Stimulated activated CD4-positive, alpha-beta T cell treated with anti-CD3 and anti-CD28 coated beads, Interleukin-15, amount 100 ng/mL, for 1 hour (primary cell): Measurements from ENCODE around the gene LBX2.

Experiments used
- DNase-seq, 2 donors: peaks; one replicate each; pipeline ENCODE4 v3.0.0-alpha.2; 2020; ENCODE audit warnings: low read depth in 1 of 2, low spot score in 1 of 2

LBX2 gene

GRCh38 chr2:74458132-74458937, 41.1 kb downstream of the LBX2 start, which contains the start of gene WBP1:
TSS of gene WBP1 (plus strand) at chr2:74458438. CDS start at chr2:74458603, 165 bp downstream.
- DNase-seq: peak; percentile 92 to 97

GRCh38 chr2:74457549-74458131, 41.8 kb downstream of the LBX2 start:
- peak; percentile 64 to 76 for DNase-seq

DNA sequence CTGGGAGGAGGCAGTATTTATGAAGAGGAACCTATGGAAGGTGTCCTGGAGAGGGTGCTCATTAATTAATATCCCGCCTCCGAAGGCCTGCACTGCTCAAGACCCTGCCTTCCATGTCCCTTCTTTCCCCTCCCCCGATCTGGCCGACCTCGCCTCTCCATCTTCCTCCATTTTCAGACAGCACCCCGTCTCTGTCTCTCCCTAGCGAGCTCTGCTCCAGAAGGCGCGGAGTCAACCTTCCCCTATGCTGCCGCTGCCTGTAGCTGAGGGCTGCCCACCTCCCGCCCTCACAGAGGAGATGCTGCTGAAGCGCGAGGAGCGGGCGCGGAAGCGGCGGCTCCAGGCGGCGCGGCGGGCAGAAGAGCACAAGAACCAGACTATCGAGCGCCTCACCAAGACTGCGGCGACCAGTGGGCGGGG, 42.3 kb downstream of the LBX2 start:
- DNase-seq: no peak

DNA sequence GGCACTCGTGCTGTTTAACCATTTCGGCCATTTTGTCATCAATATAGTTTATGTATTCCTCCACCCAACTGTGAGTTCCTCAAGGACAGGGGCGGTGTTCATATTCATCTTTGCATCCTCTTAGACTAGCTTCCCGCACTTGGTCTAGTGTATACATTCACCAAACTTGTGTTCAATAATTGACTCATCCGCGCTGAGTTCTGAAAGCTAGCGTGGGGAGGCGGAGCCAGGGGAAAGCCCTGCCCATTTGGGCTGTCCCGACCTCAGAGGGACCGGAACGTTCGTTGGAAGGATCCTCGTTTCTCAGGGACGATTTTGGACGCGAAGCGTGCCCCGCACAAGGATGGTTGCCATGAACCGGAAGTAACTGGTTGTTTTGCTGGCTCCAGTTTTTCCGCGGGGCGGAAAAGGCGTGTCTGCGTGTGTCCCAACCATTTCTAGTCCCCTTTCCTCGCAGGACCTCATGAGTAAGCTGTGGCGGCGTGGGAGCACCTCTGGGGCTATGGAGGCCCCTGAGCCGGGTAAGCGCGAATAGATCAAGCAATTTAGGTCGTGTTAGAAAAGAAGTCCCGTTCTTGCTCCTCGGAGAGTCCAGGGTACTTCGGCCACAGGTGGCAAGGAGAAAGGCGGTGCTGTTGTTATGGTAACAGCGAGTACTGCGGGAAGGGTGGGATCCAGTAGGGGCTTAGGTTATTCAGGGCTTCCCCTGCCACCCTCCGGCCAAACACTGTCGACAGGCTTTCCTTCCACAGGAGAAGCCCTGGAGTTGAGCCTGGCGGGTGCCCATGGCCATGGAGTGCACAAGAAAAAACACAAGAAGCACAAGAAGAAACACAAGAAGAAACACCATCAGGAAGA, 44.5 kb downstream of the LBX2 start, which contains the start of gene INO80B:
Gene INO80B, plus strand, starts transcription at position 434 of the 858 bp plus-strand sequence. Its CDS starts 30 bp downstream, at position 464.
- DNase-seq: peak; percentile 91 to 96

DNA sequence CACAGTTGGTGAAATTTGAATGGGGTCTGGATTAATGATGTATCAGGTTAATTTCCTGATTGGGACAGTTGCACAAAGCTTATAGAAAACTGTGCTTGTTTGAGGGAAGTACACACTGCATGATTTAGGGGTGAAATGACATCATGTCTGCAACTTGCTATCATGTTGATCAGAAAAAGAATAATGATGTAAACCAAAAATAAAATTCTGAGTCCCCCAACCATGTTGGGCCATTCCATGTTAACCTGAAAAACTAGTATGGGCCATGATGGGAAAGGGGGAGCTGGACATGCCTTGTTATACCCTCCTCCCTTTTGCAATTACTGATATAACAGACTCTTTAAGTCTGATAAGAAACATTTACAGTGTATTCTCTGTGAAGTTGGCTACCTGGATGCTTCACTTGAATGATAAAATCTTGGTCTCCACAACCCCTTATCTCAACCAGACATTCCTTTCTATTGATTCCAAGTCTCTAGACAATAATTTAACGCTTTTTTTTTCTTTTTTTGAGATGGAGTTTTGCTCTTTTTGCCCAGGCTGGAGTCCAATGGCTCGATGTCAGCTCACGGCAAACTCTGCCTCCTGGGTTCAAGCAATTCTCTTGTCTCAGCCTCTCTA, 48.7 kb downstream of the LBX2 start:
- no peak for DNase-seq

DNA sequence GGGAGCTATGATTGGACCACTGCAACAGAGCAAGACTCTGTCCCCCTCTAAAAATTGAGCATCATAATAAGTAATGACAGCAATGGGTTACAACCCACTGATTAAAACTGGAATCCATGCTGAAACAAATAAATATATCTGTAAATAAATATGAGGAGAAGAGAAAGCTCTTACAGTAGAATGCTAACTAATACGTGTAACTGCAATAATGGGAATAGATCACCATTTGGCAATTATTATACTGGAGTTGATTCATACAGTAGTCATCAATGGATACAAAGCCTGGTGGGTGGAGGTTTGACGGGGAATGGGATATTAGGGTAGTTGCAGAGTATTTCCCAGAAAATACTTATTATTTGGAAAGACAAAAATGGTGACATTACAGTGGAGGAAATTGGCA, 50.6 kb downstream of the LBX2 start:
- no peak for DNase-seq
